GM18498 (cell line): ENCODE results near the gene MGLL.

Source experiments
- ATAC-seq: cut with Tn5 transposase; IDR thresholded peaks from one replicate; pipeline ENCODE4 v1.9.1; 2021; ENCODE audit warnings: mild to moderate bottlenecking, moderate library complexity; ENCODE audit not compliant: unreplicated experiment

Gene MGLL

DNA sequence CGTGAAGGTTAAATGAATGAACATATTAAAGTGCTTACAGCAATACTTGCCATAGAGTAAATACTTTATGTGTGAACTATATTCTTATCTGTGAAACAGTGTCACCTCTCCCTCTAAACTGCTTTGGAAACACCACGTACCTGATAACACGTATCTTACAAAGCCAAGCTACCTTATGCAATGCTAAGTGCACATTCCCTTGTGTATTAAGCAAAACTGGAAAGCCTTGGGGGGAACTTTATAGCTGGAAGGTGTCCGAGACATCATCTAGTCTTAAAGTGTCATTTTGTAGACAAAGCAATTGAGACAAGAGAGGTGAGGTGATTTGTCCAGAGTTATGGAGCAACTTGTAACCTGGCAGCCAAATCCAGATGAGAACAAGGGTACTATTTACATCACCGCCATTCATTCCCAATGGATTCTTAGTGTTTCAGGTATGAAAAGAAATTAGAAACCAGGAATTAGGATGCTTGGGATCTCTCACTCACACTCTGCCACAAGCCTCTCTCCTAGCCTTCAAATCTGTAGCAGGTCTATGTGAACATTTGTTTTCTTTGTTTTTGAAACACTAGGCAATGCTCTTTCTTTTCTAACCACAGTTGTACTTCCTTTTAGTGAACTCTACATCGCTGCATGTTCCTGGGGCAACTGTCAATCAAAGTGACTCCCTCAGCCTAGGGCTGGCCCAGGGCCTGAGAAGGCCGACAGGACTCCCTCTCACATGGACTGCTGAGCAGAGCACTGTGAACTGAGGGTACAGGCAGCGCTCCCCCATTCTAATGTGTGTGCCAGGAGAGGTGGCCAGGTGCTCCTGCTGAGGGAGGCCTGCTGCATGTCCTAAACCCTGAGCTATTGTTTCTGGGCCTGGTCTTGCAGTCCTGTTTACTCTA, 13.9 kb upstream of the MGLL start:
- peak; percentile 82 for ATAC-seq

DNA sequence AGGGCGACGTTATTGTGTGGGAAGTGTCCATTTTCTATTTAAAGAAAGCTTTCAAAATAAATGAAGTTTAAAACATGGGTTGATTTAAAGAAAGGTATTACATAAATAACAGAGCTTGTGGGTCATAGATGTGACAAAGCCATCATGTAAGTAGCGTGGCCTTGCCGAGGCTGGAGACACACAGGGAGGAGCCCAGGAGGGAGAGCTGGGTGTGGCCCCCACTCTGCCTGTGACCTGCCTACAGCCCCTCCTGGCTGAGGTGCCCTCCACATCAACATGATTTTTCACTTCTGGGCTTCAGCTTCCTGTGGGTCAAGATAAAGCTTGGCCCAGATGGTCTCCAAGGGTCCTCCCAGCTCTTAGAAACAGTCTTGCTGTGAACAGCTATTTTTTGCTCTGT, 12.5 kb upstream of the MGLL start:
- ATAC-seq, result peak; percentile 17

DNA sequence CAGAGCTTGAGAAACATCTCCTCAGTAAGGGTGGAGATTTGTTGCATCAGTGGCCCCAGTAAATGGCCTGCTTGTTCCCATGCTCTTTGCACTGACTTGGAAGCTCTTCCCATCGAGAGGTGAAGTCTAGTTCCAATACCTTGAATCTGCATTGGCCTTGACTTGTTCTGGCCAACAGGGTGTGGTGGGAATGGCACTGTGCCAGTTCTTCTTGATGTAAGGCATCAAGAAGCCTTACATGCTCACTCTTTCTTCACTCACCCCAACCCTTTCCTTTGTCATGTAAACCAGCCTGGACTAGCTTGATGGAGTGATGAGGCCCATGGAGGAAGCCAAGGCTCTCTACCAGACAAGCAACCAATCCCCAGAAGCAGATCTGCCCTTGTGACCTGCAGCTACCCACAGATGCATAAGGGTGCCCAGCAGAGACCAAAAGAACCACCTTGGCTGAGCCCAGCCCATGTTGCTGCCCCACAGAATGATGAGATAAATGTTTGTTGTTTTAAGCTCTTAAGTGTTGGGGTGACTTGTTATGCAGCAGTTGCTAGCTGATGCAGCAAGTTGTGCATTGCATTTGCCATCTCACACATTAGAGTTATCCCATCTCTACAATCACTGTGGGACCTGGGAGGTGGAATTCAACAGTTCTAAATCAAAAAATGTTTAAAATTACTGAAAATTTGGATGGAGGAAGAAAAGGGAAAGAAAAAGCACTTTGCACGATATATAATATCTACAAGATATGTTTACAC, 11.1 kb upstream of the MGLL start:
- no peak for ATAC-seq

DNA sequence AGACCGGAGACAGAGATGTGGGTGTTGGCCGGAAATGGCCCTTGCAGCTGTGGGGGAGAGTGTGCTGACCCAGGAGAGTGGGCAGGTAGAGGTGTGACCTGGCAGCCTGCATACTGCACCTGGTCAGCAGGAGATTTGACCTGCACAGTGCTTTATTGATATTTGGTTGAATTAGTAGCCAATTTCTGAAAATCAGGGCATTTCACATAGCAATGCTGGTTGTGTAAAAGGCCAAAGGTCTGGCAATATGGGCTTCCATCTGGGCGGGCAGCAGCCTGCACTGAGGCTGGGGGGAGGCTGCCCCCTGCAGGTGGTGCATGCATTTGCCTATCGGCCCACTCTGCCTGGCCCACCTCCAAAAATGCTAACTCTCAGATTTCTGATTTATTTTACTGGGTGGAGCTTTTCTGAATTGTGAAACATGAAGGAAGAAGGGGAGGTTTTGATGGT, 9.4 kb upstream of the MGLL start:
- ATAC-seq, result no peak

DNA sequence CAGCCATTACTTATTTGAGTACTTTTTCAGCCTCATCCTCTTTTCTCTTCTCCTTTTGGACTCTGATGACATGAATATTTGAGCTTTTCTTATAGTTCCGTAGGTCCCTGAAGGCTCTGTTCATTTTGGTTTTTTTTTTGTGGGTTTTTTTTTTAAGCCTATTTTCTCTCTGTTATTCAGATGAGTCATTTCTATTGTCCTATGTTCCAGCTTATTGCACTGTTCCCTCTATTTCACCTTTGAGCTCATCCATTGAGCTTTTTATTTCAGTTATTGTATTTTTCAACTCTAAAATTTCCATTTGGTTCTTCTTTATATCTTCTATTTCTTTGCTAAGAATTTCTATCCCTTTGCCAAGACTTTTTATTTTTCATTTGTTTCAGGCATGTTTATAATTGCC, 7.2 kb upstream of the MGLL start:
- ATAC-seq, result no peak

DNA sequence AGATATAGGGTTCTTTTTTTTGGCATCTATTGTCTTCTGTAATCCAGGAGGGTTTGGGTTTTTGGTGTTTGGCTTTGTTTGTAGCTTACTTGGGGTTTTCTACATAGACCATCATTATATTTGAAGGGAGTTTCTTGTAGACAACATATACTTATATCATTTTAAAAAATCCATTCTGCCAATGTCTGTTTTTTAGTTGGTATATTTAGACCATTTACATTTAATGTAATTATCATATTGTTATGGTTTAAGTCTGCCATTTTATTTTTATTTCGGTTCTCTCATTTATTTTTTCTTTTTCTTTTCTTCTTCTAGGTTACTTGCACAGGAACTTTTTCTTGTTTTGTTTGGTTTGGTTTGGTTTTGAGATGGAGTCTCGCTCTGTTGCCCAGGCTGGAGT, 5.5 kb upstream of the MGLL start:
- no peak for ATAC-seq

DNA sequence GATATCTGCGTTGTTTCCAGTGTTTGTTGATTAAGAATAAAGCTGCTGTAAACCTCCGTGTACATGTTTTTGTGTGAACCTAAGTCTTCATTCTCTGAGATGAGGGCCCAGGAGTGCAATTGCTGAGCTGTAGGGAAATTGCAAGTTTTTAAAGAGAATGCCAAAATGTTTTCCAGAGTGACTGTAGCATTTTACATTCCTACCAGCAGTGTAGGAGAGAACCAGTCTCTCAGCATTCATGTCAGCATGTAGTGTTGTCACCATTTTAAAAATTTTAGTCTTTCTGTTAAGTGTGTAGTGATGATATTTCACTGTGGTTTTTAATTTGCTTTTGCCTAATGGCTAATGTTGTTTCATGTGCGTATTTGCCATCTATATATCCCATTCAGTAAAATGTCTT, 3.4 kb upstream of the MGLL start:
- no peak for ATAC-seq

DNA sequence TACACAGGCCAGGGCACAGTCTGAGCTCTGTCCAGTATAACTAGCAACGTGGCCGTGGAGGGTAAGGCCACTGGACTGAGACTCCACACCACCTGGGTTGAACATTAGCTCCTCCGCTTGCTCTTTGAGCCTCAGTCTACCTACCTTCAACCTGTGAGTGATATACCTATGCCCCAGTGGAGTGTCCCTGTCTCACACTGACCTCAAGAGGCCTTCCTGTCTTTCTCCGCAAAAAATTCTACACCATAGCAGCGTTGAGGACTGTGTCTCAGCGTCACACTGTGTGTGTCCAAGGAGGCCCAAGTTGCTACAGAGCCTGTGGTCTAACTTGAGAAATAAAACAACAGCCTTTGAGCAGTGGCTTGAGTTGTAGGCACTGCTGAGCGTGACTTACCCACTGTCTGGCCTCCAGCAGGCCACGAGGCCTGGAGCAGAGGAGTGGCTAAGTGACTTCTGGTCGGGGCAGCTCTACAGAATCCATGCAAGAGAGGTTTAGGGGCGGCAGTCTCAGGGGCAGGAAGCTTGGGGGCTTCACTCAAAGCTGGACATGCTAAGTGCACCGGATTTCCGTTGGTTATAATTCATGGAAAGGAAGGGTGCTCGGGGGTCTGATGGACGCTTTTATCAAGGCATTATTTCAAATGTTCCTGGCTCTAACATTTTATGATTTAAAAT, 2.0 kb upstream of the MGLL start:
- no peak for ATAC-seq

DNA sequence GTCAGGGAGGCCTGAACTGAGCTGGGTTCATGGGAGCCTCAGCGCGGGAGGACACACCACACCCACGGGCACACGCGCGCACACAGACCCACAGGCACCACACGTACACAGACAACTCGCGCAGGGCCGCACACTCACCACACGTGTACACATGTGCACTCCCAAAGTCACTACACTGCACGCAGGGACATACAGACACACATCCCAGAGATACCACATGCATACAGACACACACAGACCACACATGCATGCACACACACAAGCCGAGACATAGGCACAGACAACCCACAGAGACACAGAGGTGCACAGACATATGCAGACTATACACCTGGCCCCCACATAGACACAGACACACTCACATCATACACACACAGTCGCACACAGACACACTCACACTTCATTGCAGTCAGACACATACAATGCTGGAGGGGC, 1.1 kb upstream of the MGLL start:
- ATAC-seq, result no peak

DNA sequence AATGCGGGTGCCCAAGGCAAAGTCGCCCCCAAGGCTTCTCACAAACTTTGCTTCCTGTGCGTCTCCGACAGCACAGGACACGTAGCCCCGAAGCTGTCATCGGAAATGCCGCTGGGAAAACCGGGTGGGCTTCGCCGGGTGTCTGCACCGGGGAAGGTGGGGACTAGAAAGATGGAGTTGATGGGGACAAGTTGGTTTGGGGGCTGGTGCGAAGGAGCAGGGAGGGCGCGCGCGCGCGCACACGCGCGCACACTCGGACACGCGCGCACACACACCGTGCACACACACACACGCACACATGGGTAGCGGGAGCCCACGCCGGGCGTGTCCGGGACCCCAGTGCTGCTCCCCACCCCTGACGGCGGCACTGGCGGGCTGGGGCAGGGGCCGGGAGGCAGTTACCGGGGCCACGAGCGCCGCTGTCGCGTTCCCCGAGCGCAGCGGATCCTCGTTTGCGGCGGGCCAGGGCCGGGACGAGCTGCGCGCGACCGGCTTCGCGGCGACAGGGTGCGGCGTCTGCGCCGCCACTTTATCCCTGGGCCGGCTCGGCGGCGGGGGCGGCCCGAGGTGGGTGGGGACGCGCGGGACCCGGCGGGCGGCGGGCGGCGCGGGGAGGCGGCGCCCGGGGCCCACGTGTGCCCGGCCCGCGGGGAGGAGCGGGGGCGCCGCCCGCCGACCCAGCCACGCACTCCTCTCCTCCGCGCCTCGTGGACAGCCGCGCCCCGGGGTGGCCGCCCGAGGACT, 539 bp upstream of the MGLL start:
- ATAC-seq, result peak; percentile 67

DNA sequence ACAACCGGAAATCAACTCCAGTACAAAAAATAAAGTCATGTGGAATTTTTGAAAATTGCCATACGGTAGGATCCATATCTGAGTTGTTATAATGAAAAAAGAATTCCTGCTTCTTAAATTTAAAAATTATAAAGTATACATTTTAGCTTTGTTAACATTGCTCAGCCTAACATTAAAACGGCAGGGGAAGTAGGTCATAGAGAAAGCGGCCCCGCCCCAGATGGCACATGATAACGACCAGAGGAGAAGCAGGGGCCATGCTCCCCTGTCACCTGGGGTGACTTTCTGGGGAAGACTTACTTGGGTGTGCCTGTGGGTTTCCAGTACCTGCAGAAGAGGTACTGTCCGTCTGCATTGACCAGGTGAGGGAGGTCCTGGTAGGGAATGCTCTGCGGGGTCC, 921 bp downstream of the MGLL start:
- no peak for ATAC-seq

DNA sequence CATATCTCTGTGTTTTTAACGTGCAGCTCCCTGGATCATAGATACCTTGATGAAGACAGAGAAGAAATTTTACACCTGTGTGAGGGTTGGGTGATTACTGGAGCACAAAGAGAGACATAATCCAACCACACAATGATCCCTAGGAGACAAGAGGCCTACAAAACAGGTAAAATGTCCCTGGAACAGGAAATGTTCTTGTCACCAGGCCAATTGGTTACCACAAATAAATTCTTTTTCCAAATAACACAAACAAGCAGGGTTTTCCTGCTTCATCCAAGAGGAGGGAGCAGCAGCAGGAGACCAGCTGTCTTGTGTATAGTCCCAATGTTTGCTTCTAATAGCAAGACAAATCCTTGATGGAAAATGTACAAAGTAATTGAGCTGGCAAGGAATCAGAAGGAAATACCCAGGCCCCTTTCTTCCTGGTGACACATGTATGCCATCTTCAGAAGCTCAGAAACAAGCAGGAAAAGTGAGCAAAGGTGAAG, 1.4 kb downstream of the MGLL start:
- ATAC-seq, result no peak

DNA sequence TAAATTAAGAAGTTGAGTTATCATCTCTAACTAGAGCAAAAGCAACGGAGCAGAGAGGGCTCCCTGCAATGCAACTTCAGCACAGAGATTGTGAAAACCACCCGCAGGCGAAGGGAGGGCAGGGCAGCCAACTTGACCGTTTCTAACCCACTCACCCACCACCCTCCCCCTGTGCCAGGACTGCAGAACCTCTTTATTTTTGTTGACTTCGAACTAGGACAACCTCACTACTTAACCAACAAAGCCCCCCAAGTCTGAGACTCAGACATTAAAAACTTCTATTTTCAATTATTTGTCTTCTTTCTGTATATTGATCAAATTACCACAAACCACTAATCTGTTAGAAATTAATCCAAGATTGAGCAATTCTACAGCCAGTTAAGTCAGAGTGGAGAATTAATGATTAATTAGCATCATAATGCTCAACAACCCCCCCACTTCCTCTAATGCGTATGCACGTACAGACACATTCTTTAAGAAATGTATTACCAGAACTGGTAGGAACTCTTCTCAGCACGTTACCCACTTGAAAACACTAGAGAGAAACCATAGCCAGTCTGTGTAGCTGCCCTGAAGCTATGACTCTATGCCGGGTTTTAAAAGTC, 2.0 kb downstream of the MGLL start:
- ATAC-seq, result no peak

DNA sequence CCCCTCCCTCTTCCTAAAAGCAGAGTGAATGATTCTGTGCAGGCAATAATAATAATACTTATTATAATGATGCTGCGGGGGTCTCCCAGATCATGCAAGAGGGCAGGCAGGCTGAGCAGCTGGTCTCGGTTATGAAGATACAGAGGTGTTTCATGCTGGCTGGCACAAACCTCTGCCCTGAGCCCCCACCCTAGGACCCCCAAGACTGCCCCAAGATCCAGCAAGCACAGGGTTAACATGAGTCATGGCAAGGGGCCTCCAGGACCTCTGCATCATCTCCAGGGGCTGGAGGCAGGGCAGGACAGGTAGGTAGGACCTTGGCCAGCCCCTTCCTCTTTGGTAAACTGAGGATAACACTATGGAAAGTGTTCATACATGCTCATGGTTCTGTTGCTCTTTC, 2.7 kb downstream of the MGLL start:
- no peak for ATAC-seq

DNA sequence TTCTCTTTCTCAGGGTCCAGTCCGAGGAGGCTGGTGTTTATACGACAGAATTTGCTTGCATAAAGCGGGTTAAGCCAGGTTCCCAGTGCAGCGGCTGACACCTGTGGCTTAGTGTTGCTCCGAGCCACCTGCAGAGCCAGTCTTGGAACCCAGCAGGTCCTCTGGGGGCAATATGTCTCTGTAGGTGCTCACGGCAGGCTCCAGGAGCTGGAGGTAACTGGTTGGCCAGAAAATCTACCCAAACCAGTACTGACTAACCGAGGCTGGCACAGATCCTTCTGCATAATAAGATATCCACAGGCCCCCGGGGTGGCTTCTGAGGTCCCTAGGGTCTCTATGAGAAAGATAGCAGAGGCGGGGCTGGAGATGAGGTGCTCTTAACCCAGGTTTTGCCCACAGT, 3.2 kb downstream of the MGLL start:
- ATAC-seq, result no peak

DNA sequence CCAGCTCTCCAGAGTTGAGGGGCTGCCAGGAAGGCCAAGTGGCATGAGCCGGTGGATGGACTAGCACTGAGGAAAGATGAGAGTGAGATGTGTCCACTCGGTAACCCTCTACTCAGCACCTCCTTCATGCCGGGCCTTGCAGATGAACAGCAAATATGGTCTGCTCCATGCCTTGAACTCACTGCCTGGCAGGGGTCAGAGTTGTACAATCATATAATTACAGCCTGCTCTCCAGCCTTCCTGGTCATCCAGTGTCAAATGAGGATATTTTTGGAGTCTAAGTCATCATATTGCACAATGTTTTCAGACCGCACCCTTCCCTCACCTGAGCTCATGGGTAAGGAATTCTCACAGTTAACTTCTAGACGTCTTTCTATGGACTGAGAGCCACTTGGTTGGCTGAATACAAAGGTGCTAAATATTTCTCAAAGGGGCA, 4.9 kb downstream of the MGLL start:
- no peak for ATAC-seq

DNA sequence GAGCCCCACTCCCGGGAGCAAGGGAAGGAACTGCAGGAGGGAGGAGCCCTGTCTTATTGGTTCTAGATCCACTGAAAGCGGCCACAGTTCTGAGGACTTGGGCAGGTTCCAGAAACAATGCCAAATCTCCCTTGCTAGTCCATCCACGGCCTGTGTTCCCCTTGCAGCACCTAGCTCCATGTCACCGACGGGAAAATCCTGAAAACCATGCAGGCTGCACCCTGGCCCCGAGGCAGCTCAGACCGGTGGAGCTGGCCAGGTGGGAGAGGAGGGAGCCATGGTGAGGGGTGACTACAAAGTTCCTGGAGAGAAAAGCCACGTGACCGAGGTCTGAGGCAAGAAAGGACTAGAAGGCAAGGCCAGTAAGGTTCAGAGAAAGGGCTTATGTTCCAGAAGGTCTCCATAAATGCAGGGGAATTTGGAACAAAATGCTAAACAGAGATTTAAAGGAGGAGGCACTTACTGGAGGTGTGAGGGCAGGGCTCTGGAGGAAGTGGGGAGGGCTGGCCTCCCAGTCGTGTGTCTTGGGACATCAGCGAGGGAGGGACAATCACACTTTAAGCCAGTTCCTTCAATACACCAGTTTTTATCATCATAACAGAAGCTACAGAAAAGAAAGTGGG, 5.4 kb downstream of the MGLL start:
- ATAC-seq, result no peak

DNA sequence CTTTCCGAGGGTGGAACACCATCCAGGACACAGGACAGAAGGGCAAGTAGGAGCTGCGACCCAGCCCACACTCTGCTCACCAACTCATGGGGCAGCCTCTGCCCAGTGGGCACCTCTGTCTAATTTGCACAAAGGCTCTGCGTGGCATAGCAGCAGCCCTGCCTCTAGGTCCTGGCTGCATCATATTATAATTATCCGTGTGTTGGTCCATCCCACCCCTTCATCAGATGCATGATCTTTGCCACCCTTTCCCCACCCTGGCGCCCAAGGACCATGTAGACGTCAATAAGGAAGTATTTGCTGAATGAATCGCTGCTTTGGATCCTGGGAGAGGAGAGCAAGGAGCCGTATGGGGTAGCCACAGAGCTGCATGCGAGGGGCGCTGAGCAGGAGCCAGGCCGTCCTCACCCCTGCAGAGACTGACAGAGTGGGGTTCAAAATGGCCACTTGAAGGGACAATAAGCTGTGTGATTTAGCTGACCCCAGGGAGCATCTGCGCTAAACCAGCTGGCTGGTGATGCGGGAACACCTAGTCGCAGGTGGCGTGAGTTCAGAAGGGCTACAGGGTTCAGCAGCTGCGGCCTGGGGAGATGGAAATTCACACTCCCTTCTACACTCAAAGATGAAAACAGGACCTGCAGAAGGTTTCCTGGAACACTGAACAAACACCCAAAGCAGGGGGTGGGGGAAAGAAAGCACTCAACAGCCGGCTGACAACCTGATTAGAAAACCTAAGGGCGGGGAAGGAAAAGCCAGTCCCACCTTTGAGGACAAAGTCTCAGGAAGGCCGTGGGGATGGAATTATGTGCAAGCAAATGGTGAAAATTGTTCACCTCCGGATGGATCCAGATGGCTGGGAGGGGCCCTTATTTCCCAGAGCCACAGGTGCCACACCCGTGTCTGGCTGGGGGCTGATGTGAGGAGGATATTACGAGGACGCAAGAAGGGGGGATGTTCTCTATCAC, 6.4 kb downstream of the MGLL start:
- ATAC-seq, result no peak

DNA sequence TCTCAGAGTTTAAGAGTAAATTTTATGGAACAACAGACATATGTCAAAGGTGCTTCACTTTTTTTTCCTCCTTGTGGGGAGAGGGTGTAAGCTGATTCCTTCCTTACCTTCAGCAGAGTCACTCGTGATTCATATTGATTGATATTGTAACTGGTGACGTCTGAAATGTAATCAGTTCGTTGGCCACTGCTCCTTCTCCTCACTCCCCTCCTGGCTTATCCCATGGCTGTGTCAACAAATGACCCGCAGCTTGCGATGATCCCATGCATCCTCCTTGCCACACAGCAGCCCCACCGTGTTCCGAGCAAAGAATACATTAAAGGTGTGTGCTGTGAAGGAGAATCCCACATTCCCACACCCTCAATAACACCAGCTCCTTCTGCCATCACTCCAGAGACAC, 7.3 kb downstream of the MGLL start:
- no peak for ATAC-seq
